ENCODE data around the gene MAPRE3.
"Not testable (repeated sequence)": the region's sequence is repeated elsewhere in the genome, so short reads cannot be mapped to it uniquely, and the experiment has no call there.

Gene MAPRE3

GRCh38 chr2:27070653-27071276 is 100.3 kb downstream of the MAPRE3 start:
- DNase-seq (ENCODE audit: low read depth): no peak

- peak; percentile 87 for DNase-seq (ENCODE audit: low read depth)
Measured at GRCh38 chr2:27071277-27071989, 101.0 kb downstream of the MAPRE3 start, which contains the start of gene OST4. TSS of gene OST4 (minus strand) at chr2:27071654.

- DNase-seq (ENCODE audit: low read depth): peak; percentile 23
Measured at GRCh38 chr2:27071990-27072830, 101.8 kb downstream of the MAPRE3 start.

- DNase-seq (ENCODE audit: low read depth): no peak
Measured at GRCh38 chr2:27072920-27073319, 102.5 kb downstream of the MAPRE3 start.

- DNase-seq (ENCODE audit: low read depth): no peak
Measured at GRCh38 chr2:27073782-27074181, 103.3 kb downstream of the MAPRE3 start.

- DNase-seq (ENCODE audit: low read depth): peak; percentile 21
Measured at GRCh38 chr2:27074738-27075565, 104.5 kb downstream of the MAPRE3 start.

GRCh38 chr2:27075566-27075871 is 105.1 kb downstream of the MAPRE3 start:
- DNase-seq (ENCODE audit: low read depth): not testable (repeated sequence)

- no peak for DNase-seq (ENCODE audit: low read depth)
Measured at GRCh38 chr2:27076323-27076722, 105.9 kb downstream of the MAPRE3 start.

All from activated T-helper 9 cell treated with anti-CD3 and anti-CD28 coated beads, Interleukin-2, amount 50 U/mL, for 16 hours (primary cell).